Kidney (tissue), 14 donors: Measurements from ENCODE around the gene LIFR. TPM values are rescaled to one million over a fixed set of nuclear protein-coding genes. Genes with fewer than 3 reads are reported as not detected.

ENCODE experiments used
- DNase-seq, 5 donors: peaks; one replicate each; pipeline ENCODE4 v3.0.0-alpha.2; 2013 to 2020
- FAIRE-seq: peaks from 2 replicates; lab custom pipeline; 2012; peaks lifted over from hg19 to GRCh38; lab: Jason Lieb, UNC
- H3K27ac ChIP-seq, 2 donors: one replicate each; pipeline ENCODE4 v1.7.0; 2013; ENCODE audit warnings: low read depth in 2 of 2, low read length in 2 of 2, inconsistent platforms in 1 of 2
- H3K27me3 ChIP-seq: one replicate; pipeline ENCODE4 v1.7.1; 2013; ENCODE audit warnings: low read length, inconsistent platforms; ENCODE audit not compliant: control insufficient read depth, insufficient read depth
- H3K36me3 ChIP-seq, 3 donors: one replicate each; pipeline versions ENCODE4 v1.7.0 to v1.7.1; 2013; ENCODE audit warnings: low read length in 3 of 3, control low read depth in 1 of 3, inconsistent platforms in 1 of 3; ENCODE audit not compliant: insufficient read depth in 3 of 3, control insufficient read depth in 2 of 3
- H3K4me1 ChIP-seq, 3 donors: one replicate each; pipeline versions ENCODE4 v1.7.0 to v1.7.1; 2013; ENCODE audit warnings: low read length in 3 of 3, inconsistent platforms in 1 of 3, low read depth in 1 of 3; ENCODE audit not compliant: control insufficient read depth in 2 of 3, insufficient read depth in 2 of 3
- H3K4me3 ChIP-seq, 3 donors: one replicate each; pipeline versions ENCODE4 v1.7.0 to v1.8.1; 2013; ENCODE audit warnings: low read length in 3 of 3, control low read depth in 1 of 3, inconsistent platforms in 1 of 3
- H3K9ac ChIP-seq, 3 donors: one replicate each; pipeline versions ENCODE4 v1.7.0 to v1.7.1; 2013; ENCODE audit warnings: low read length in 3 of 3, control low read depth in 1 of 3, inconsistent platforms in 1 of 3
- H3K9me3 ChIP-seq, 3 donors: one replicate each; pipeline versions ENCODE4 v1.7.0 to v1.7.1; 2013; ENCODE audit warnings: low read length in 3 of 3, control low read depth in 1 of 3, inconsistent platforms in 1 of 3; ENCODE audit not compliant: control insufficient read depth in 2 of 3, insufficient read depth in 1 of 3
- CTCF ChIP-seq: IDR thresholded peaks from 3 replicates; pipeline ENCODE4 v1.5.1; 2012; ENCODE audit warnings: mild to moderate bottlenecking, moderate library complexity, borderline replicate concordance; ENCODE audit not compliant: insufficient read depth; ENCODE audit errors: extremely low read depth
- intact Hi-C: fragments of 100-400 bp; cut with DNase I; formaldehyde crosslinking; loops from one replicate; pipeline ENCODE4 v1.11.1; 2022
- microRNA-seq: library from miRNA; unstranded; fragments of <30 nt; microRNA quantifications from one replicate; pipeline ENCODE4 v1.2.0, GENCODE V29; 2020
- polyA plus RNA-seq: library from polyadenylated mRNA; stranded (reverse); fragments of 350-450 nt; fragmentation: Illumina TruSeq; extraction: RNeasy Lipid Tissue Mini Kit (QIAGEN cat#74804); gene quantifications from one replicate; pipeline ENCODE4 v1.2.3, GENCODE V29; 2014; ENCODE audit warnings: low read depth, low replicate concordance; ENCODE audit not compliant: insufficient read depth
- total RNA-seq: library from RNA; stranded (reverse); fragmentation: NEBNext Ultra II Directional; extraction: Animal tissue kit (Norgen Biotek cat#: 25700); gene quantifications from one replicate; pipeline ENCODE4 v1.2.1, GENCODE V29; 2021
- donor health status: control.
- donor health status: control.
- donor health status: control.
- donor health status: control.
- donor health status: control.
- donor health status: DM: yes; HTN: yes; CAD: no.
- donor health status: Normal renal cell carcinoma (clear cell type).

LIFR gene
- total and polyA plus RNA-seq, 2 donors from 2014 or later: 8.5 to 90.1 TPM

GRCh38 chr5:38426986-38427950 lies 129.2 kb downstream of the LIFR start:
- H3K9ac ChIP-seq: no peak overlapping the region

GRCh38 chr5:38426490-38426889 lies 130.0 kb downstream of the LIFR start:
- DNase-seq: no peak
- H3K36me3 ChIP-seq: no peaks in the 10 kb centered on the region
- H3K9ac ChIP-seq: no peak overlapping the region
- no peaks in the 10 kb centered on the region for H3K9me3 ChIP-seq
- H3K27ac ChIP-seq: no peak overlapping the region
- no peak for TF ChIP-seq CTCF
- FAIRE-seq: no peak
- no peaks in the 10 kb centered on the region for H3K27me3 ChIP-seq
- H3K4me3 ChIP-seq: no peak overlapping the region
- intact Hi-C loops: no loop called here
- H3K4me1 ChIP-seq: no peaks in the 10 kb centered on the region

More at GRCh38 chr5:38426986-38427950, 129.2 kb downstream of the LIFR start:
- H3K4me1 ChIP-seq: no peaks in the 10 kb centered on the region
- DNase-seq (no peak), FAIRE-seq (no peak)
- no peak for TF ChIP-seq CTCF
- intact Hi-C loops: no loop called here
- no peak overlapping the region for H3K4me3 ChIP-seq
- no peaks in the 10 kb centered on the region for H3K27me3 ChIP-seq
- no peaks in the 10 kb centered on the region for H3K9me3 ChIP-seq
- H3K36me3 ChIP-seq: no peaks in the 10 kb centered on the region
- no peak overlapping the region for H3K27ac ChIP-seq

Small RNAs within 50 kb of the gene (microRNA-seq; reads per million reads assigned to microRNA genes)
- gene MIR3650: not detected
